Measurements from ENCODE around the gene GRIN1. TPM values are rescaled to one million over a fixed set of nuclear protein-coding genes. Genes with fewer than 3 reads are reported as not detected.
A peak's percentile ranks its signal among the peaks of the same experiment; 100 is the strongest.

Gene GRIN1
- total and polyA plus RNA-seq, 2 of the 13 experiments (the other 11 are each of a cell fraction or from before 2014, with no cell fraction given), result 0.13 TPM; not detected in 1

DNA sequence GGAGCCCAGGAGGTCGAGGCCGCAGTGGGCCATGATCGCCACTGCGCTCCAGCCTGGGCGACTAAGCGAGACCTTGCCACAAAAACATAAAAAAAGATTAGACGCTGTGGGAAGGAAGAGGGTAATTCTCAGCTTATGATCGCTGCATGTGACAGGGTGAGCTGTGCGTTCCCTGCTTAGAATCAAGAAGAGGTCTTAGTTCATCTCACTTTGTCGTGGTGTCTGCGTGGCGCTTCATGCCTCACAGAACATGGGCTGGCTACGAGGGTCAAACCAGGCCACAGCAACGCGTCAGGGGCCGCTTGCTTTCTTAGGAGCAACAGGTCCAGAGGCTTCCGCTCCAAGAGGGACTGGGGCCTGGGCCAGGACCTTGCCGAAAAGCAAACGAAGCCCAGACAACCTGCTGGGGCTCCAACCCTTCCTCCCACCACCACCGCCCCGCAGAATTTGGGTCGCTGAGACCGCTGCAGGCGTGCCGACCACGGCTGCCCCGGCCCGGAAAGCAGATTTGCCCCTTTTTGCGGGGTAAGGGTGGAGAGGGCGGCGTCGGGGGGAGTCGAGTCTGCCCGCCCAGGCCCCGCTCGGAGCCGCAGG, 10.0 kb upstream of the GRIN1 start (continued):
- TF ChIP-seq, protein P1, sequence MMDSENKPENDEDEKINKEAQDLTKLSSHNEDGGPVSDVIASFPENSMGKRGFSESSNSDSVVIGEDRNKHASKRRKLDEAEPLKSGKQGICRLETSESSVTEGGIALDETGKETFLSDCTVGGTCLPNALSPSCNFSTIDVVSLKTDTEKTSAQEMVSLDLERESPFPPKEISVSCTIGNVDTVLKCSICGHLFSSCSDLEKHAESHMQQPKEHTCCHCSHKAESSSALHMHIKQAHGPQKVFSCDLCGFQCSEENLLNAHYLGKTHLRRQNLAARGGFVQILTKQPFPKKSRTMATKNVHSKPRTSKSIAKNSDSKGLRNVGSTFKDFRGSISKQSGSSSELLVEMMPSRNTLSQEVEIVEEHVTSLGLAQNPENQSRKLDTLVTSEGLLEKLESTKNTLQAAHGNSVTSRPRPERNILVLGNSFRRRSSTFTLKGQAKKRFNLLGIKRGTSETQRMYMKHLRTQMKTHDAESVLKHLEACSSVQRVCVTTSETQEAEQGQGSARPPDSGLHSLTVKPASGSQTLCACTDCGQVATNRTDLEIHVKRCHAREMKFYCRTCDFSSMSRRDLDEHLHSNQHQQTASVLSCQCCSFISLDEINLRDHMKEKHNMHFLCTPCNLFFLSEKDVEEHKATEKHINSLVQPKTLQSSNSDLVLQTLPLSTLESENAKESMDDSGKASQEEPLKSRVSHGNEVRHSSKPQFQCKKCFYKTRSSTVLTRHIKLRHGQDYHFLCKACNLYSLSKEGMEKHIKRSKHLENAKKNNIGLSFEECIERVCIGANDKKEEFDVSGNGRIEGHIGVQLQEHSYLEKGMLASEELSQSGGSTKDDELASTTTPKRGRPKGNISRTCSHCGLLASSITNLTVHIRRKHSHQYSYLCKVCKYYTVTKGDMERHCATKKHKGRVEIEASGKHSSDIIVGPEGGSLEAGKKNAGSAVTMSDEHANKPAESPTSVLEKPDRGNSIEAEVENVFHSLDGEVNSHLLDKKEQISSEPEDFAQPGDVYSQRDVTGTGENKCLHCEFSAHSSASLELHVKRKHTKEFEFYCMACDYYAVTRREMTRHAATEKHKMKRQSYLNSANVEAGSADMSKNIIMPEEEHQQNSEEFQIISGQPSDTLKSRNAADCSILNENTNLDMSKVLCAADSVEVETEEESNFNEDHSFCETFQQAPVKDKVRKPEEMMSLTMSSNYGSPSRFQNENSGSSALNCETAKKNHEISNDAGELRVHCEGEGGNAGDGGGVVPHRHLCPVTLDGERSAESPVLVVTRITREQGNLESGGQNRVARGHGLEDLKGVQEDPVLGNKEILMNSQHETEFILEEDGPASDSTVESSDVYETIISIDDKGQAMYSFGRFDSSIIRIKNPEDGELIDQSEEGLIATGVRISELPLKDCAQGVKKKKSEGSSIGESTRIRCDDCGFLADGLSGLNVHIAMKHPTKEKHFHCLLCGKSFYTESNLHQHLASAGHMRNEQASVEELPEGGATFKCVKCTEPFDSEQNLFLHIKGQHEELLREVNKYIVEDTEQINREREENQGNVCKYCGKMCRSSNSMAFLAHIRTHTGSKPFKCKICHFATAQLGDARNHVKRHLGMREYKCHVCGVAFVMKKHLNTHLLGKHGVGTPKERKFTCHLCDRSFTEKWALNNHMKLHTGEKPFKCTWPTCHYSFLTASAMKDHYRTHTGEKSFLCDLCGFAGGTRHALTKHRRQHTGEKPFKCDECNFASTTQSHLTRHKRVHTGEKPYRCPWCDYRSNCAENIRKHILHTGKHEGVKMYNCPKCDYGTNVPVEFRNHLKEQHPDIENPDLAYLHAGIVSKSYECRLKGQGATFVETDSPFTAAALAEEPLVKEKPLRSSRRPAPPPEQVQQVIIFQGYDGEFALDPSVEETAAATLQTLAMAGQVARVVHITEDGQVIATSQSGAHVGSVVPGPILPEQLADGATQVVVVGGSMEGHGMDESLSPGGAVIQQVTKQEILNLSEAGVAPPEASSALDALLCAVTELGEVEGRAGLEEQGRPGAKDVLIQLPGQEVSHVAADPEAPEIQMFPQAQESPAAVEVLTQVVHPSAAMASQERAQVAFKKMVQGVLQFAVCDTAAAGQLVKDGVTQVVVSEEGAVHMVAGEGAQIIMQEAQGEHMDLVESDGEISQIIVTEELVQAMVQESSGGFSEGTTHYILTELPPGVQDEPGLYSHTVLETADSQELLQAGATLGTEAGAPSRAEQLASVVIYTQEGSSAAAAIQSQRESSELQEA (CRISPR knock-in tag; IDR thresholded peaks at IDR 0.05; ENCODE audit: not compliant biosample characterization), result peak; percentile 0
- TF ChIP-seq FOXO1 (CRISPR knock-in tag; IDR thresholded peaks at IDR 0.05) (0 out of 2 replicates have a peak, but pooled peaks have one; percentile 3), HNF4A (CRISPR knock-in tag; IDR thresholded peaks at IDR 0.05) (no peak), ZNF329 (CRISPR knock-in tag; IDR thresholded peaks at IDR 0.05; ENCODE audit: low read depth) (0 out of 2 replicates have a peak, but pooled peaks have one; percentile 49), ZBTB3 (CRISPR knock-in tag; IDR thresholded peaks at IDR 0.05; ENCODE audit: borderline replicate concordance, low read depth) (no peak), HNF4G (IDR thresholded peaks at IDR 0.05; ENCODE audit: borderline replicate concordance, low read depth, low read length) (no peak), HNF4G (CRISPR knock-in tag; IDR thresholded peaks at IDR 0.05; ENCODE audit: borderline replicate concordance, low read depth) (no peak), ZKSCAN5 (CRISPR knock-in tag; IDR thresholded peaks at IDR 0.05) (no peak), ZNF282 (IDR thresholded peaks at IDR 0.05; ENCODE audit: partially characterized antibody) (no peak), ZNF761 (CRISPR knock-in tag; conservative IDR thresholded peaks at IDR 0.05) (0 out of 2 replicates have a peak, but pooled peaks have one; percentile 19), ZNF724P (CRISPR knock-in tag; IDR thresholded peaks at IDR 0.05; ENCODE audit: borderline replicate concordance) (no peak)
- TF ChIP-seq, protein P2, sequence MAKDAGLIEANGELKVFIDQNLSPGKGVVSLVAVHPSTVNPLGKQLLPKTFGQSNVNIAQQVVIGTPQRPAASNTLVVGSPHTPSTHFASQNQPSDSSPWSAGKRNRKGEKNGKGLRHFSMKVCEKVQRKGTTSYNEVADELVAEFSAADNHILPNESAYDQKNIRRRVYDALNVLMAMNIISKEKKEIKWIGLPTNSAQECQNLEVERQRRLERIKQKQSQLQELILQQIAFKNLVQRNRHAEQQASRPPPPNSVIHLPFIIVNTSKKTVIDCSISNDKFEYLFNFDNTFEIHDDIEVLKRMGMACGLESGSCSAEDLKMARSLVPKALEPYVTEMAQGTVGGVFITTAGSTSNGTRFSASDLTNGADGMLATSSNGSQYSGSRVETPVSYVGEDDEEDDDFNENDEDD (CRISPR knock-in tag; IDR thresholded peaks at IDR 0.05; ENCODE audit: borderline replicate concordance), result 0 out of 2 replicates have a peak, but pooled peaks have one; percentile 17

Data from HepG2 (cell line).